HG03520 (cell line): Measurements from ENCODE around the gene CYB5RL.
"Not testable (repeated sequence)": the region's sequence is repeated elsewhere in the genome, so short reads cannot be mapped to it uniquely, and the experiment has no call there.

ENCODE experiments used
- ATAC-seq: cut with Tn5 transposase; IDR thresholded peaks from one replicate; pipeline ENCODE4 v1.9.1; 2021; ENCODE audit warnings: mild to moderate bottlenecking, moderate library complexity; ENCODE audit not compliant: unreplicated experiment

The CYB5RL gene

GRCh38 chr1:54190526-54190925 is 9.3 kb downstream of the CYB5RL start:
- no peak for ATAC-seq

- no peak for ATAC-seq
Observed at GRCh38 chr1:54188291-54188690, 11.5 kb downstream of the CYB5RL start.

- ATAC-seq = no peak
Observed at GRCh38 chr1:54186056-54186455, 13.8 kb downstream of the CYB5RL start.

DNA sequence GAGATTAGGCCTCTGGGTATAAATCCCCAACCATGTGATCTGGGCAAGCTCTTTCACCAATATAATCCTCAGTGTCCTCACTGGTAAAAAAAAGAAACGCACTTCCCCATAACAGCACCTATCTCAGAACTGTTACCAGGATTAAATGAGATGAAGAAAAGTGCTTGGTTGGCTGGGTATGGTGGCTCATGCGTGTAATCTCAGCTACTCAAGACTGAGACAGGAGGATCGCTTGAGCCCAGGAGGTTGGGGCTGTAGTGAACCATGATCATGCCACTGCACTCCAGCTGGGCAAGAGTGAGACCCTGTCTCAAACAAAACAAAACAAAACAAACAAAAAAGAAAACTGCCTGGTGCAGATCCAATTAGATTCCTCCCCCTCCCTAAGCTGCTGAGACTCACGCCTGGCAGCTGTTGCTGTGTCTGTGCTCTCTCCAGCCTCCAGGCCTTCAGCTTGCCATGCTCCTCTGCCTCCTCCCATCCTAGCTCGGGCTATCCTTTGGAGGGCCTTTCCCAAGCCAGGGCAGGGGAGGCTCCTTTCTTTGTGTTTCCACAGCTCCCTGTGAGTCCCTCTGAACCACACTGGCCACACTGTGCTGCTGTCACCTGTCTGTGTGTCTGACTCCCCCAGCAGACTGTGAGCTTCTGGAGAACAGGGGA is 19.0 kb downstream of the CYB5RL start:
- ATAC-seq = no peak

- no peak for ATAC-seq
Observed at GRCh38 chr1:54178296-54179070, 21.3 kb downstream of the CYB5RL start.

GRCh38 chr1:54177726-54178125 is 22.1 kb downstream of the CYB5RL start:
- no peak for ATAC-seq

GRCh38 chr1:54176621-54177327 is 23.1 kb downstream of the CYB5RL start:
- no peak for ATAC-seq

- no peak for ATAC-seq
Observed at GRCh38 chr1:54174106-54174505, 25.7 kb downstream of the CYB5RL start.

DNA sequence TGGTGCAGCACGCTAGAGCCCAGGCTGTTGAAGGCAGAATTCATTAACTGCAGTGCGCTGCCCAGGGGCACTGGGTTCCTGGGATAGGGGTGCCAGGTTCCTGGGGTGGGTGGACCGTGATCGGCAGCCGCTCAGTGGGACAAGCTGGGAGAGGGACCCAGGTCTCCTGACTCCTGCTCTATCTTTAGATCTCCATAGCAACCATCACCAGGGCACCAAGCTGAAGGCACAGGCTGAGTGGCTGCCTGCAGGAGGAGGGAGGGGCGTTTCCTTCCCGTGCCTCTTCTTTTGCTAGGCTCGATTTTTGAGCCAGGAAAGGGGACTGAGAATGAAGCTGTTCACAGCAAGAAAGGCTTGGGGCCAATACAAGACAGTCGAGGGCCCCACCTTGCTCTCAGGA is 26.1 kb downstream of the CYB5RL start:
- ATAC-seq = no peak

DNA sequence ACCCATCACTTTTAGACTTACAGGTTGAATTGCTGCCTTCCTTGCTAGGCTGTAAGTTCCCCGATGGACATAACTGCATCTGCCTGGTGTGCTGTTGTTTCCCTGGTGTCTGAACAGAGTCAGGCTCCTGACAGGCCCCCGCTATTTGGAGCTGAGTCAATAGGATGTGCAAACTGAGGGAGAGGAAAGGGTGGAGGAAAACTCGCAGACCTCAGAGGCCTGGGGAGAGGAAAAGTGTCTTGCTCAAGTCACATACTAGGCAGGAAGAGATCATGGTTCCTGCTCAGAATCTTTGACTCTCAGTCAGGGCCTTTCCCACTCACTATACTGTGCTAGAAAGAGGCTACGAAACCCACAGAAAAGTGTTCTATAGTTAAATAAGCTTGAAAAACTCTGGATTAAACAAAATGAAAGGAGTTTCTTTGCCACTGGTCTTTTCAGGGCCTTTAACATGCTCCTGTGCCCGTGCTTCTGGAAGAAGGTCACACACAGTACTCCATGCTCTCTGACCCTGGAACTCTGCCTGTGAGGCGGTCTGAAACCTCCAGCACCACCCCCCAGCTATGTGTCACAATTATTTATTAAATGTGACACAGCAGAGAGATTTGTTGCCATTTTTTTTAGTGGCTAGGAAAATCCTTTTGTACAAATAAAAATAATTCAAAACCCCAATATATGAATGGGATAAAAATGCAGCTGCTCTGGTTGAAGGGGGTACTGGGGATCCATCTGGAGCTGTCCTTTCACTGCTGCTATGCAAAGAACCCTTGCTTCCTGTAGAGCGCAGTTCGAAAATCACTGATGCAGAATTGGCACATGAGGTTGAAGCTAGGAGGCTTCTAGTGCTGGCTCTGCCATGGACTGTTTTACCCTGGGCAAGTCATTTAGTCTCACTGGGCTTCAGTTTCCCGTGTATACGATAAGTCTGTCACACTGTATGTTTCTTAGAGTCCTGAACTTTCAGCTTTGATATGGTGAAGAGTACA is 26.9 kb downstream of the CYB5RL start:
- ATAC-seq = no peak

- ATAC-seq = no peak
Observed at GRCh38 chr1:54171606-54172005, 28.2 kb downstream of the CYB5RL start.

- no peak for ATAC-seq
Observed at GRCh38 chr1:54171016-54171415, 28.8 kb downstream of the CYB5RL start.

DNA sequence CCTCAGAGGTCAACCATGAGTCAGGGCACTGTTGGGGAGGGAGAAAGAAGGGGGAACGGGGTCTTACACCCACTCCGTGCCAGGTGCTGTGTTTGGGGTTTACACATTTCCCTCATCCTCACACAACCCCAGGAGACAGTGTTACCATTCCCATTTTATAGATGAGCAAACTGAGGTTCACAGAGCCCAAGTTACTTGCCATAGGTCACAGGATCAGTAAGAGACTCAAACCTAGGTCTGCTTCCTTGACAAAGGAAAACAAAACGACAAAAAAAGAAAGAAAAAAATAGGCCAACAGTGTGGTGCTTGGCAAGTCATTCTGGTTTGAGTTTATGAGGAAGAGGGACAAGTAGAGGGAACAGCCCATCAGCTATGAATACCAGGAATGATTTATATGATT is 30.8 kb downstream of the CYB5RL start:
- no peak for ATAC-seq

DNA sequence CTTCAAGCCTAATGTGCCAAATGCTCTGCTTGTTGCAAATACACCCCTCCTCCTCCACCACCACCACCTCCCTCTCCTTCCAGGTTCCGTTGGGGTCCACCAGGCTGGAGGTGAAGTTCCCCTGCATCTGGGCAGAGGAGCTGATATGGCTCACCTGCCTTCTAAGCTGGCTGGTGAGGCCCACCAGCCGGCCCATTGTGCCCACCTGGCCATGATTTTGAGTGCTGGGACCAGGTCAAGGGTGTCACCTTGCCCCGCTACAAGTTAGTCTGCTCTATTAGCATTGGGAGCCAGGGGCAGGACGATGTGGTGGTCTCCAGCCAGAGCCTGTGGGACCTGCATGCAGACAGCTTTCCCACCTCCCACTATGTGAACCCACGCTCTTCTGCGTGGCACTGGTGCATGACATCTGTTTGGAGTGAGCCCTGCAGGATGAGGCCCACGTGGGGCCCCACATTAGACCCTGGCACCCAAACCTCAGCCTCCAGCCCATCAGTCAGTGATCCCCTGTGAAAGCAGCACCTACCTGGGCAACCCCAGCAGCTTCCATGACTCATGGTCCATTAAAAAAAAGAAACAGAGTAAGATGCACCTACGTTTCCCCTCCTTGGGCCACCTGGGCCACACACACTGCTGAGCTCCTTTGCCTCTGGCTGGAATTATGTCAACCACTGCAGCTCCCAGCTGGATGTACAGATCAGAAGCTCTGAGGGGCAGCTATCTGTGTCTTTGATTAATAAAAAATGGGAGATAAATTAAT is 31.4 kb downstream of the CYB5RL start:
- no peak for ATAC-seq

DNA sequence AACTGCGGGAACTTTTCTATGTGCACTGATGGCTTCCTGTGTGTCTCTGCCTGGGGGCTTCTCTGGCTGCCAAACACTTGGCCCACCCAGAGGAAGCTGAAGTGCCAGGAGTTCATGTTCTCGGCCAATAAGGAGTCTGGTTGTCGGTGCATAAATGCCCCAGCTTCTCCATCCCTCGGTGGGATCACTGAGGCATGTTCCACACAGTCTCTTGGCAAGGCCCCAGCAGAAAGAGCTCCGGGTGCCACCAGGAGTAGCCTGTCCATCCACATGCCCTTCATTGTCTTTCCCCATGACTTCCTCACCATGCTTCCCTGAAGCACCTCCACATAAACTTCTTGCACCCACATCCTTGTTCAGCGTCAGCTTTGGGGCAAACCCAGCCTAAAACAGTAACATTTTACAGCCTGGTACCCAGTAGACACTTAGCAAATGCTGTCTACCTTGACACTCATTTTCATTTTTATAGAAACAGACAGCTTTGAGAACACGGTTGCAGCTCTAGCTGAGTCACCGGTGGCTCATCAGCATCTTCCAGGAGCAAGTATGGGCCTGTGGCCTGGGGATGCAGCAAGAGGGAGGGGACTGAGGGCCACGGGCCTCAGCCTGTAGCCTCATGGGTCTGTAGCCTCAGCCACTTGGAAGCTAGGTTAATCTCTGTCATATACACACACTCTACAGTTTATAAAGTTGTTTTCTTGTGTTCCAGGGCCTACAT is 32.2 kb downstream of the CYB5RL start:
- ATAC-seq = no peak

- ATAC-seq = not testable (repeated sequence)
Observed at GRCh38 chr1:54166357-54166756, 33.5 kb downstream of the CYB5RL start.

- ATAC-seq = no peak
Observed at GRCh38 chr1:54165146-54165545, 34.7 kb downstream of the CYB5RL start.

DNA sequence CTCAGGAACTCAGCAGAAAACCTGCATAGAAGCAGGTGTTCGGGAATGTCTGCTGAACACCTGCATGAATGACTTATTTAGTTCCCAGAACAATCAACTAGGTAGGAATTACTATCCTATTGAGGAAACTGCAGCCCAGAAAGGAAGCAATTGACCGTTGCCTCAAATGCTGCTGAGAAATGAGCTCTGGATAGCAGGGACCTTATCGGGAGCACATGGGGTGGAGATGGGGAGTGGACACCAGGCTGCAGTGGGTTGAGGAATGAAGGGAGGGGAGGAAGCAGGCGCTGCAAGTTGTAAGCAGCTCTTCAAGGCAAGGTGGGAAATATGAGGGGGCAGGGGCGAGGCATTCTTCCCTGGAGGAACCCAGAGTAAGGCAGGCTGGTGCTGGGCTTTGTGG is 36.3 kb downstream of the CYB5RL start:
- no peak for ATAC-seq

DNA sequence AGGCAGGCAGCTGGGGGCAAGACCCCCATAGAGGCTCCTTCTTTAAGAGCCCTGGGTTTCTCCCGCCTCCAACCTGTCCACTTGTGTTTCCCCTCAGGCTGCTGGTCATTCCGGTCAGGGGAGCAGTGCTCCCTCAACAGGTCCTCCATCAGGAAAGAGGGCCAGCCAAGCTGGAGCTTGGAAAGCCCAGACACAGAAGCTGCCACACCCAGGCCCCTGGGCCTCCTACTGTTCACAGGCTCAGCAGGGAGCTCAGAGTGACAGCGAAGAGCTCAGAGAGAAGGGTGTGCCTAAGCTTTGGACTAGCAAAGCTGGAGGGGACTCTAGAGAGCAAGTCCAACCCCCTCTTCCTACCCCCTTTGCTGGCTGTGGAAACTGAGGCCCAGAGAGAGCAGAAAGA is 36.8 kb downstream of the CYB5RL start:
- ATAC-seq = no peak
